Mammary epithelial cell (primary cell): ENCODE data around the gene SCIN.

Source experiments
- CTCF ChIP-seq, 2 donors: IDR thresholded peaks in 1 of 2; conservative IDR thresholded peaks in 1 of 2; 2 replicates each; pipeline ENCODE4 v1.5.1; 2011 to 2012; ENCODE audit warnings: inconsistent platforms in 2 of 2, low read length in 2 of 2, mild to moderate bottlenecking in 2 of 2, control low read depth in 1 of 2, low read depth in 1 of 2; ENCODE audit not compliant: insufficient read depth in 1 of 2; ENCODE audit errors: extremely low read depth in 1 of 2
- EZH2 ChIP-seq: IDR thresholded peaks from 2 replicates; pipeline ENCODE4 v1.6.1; 2012; ENCODE audit warnings: low read length, inconsistent platforms, borderline replicate concordance

- TF ChIP-seq CTCF (conservative IDR thresholded peaks at IDR 0.05 in 1 of 2, IDR thresholded peaks at IDR 0.05 in 1 of 2; ENCODE audit: extremely low read depth in 1 of 2, insufficient read depth in 1 of 2, low read depth in 1 of 2, low read length in 2 of 2) (peak; percentile 54 to 63), EZH2 (no peak)
Observed at GRCh38 chr7:12674861-12675260, 104.3 kb downstream of the SCIN start.
